SK-N-DZ (cell line): ENCODE results near the gene GNLY.
"Not testable (repeated sequence)": the region's sequence is repeated elsewhere in the genome, so short reads cannot be mapped to it uniquely, and the experiment has no call there.

ENCODE experiments used
- DNase-seq: peaks from one replicate; pipeline ENCODE4 v3.0.0-alpha.2; 2015; ENCODE audit warnings: low spot score

GNLY gene

DNA sequence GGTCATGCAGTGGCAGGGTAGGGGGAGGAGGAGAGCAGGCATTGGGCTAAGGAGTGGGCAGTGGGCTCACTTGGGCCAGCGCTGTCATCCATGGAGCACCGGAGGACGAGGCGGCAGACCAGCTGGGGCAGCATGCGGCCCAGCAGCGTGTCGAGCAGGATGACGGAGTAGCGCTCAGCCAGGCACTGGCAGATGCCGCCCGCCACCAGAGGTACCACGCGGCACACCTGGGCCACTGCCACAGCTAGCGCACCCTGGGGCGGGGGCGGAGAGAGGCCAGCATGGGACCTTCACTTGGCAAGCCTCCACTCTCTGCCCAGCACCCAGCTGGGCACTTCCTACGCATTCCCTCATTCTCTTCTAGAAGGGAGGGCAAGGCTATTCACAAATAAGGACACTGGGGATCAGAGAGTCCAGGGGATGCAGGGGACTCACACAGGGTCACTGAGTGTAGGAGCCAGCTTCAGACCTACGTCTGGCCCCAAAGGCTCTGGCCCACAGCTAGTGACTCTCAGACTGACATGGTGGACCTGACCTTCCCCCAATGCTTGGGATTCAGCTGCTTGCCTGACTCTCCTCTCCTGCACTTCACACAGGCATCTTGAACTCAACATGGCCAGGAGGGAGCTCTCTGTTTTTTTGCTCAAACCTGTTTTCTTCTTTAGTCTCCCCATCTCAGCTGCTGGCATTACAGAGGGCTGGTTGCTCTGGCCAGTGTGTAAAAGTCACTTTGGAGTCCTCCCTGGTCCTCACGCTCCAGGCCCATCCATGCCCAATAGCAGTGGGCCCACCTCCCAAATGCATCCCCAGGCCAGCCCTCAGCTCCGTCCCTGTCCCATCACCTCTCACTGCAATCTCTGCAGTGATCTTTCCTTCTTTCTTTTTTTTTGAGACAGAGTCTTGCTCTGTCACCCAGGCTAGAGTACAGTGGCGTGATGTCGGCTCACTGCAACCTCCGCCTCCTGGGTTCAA lies 30.3 kb upstream of the GNLY start:
- no peak for DNase-seq

DNA sequence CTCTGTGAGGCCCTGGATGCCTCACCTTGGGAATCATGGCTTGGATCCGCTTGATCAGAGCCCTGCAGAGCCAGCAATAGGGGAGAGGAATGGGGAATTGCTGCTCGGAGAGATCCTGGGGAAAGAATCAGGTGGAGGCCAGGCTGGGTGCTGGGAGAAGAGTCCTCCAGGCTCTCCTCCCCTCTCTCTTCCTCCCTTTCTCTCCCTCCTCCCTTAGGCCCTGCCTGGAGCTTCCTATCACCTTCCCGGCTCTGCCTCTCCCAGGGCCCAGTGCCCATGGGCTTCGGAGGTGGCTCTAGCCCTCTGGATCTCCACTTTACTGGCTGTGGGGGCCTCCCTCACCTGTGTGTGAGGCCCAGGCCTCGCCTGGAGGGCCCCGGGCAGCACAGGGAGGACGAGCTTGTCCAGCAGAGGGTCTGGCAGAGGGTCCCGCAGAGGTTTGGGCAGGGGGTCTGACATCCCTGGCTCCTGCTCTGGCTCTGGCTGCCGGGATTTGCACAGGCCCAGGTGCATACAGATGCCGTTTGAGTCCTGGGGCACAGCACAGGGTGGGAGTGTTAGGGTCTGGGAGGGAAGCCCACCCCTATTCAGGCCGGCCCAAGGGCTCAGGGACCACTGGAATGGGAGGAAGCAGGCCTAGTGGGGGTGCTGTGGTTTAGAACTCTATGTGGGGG lies 28.8 kb upstream of the GNLY start:
- no peak for DNase-seq

DNA sequence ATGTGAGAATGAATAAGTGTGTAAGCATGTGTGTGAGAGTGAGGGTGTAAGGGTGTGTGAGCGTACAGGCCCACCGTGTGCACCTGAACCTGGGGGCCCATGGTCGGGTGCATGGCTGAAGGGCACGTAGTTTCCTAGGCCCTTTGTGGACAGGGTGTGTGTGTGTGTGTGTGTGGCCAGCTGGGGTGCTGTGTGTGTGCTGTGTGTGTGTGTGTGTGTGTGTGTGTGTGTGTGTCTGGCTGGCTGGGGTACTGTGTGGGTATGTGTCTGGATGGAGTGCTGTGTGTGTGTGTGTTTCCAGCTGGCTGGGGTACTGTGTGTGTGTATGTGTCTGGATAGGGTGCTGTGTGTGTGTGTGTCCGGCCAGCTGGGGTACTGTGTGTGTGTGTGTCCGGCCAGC lies 28.1 kb upstream of the GNLY start:
- DNase-seq: no peak

DNA sequence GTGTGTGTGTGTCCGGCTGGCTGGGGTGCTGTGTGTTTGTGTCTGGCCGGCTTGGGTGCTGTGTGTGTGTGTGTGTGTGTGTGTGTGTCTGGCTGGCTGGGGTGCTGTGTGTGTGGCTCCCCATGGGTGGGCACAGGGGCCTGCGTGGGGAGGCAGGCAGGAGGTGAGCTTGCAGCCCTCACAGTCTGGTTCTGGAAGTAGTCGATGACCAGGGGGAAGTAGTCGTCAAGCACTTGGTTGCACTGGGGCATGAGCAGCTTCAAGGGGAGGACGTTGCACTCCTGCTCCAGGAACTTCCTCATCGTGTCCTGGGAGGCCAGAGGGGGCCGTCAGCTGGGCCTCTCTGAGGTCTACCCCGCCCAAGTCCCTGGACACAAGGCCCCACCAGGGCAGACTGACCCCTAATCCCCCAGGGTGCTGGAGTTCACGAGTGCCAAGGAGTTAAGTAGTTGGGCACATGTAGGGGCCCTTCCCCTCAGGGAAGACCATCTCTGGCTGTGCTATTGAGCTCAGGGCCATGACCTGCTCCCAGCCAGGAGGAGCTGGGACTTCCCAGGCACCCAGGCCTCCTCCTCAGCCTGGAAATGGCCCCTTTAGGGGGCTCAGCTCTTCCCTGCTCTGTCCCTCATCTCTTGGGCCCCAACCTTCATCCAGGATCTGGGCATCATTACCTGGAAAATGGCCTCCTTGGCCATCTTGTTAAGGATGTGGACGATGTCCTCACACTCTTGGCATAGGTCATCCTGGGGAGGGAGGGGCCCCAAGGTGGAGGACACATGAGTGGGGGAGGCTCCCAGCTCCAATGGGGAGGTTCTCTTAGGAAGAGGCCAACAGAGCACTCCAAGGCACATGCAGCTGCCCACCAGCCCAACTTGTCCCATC lies 27.5 kb upstream of the GNLY start:
- no peak for DNase-seq

DNA sequence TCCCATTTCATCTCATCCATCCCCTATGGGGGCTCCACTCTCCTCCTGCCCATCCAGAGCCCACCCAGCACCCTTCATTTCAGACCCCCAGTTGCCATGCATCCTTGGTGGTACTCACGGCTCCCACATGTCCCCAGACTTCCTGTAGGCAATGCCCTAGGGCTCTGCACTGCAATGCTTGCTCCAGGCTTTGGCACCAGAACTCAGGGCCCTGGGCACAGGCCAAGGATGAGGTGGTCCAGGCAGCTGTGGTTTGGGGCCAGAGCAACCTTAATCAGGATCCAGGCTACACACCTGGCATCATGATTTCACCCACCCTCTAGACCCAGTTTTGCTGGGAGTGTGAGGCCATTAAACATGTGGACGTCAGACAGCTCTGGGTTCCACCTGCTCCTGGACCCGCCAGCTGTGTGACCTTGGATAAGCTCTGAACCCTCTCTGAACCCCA lies 26.6 kb upstream of the GNLY start:
- DNase-seq: no peak

DNA sequence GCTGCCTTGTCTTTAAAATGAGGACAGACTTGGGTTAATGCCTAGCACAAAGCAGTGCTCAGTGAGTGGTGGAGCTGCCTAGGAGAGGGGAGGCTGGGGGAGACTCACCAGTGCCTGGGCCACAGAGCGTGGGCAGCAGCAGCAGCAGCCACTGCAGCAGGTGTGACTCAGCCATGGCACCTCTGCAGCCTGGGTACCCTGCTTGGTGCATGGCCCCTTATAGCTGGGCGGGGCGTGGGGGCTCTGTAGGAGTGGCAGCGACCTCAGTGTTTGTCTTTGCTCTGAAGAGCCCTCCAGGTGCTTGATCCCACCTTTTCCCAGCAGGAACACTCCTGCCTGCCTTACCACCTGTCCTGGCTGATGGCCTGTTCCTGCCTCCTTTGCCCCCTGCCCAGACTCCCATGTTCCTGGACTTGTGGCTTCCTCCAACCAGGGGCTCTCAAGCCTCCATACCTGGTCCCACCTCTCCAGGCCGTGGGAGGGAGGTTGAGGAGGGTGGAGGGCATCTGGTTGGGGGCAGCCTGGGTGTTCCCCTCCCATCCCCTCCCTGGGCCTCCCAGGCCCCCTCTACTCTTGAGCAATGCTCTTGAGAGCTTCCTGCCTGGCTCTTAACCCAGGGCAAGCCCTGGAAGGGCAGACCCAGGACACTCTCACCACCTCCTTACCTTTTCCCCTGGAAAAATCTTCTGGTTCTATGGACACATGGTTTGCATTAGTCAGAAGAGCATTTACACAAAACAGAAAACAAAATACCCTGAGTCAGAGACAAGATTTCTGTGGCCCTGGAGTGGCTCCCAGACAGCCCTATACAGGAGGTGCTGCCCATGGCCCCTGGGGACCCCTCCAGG lies 25.9 kb upstream of the GNLY start, which contains the start of gene SFTPB:
Gene SFTPB (minus strand): TSS at position 191 of the 848 bp plus-strand sequence. CDS start 16 bp downstream, at position 175.
- DNase-seq: no peak

DNA sequence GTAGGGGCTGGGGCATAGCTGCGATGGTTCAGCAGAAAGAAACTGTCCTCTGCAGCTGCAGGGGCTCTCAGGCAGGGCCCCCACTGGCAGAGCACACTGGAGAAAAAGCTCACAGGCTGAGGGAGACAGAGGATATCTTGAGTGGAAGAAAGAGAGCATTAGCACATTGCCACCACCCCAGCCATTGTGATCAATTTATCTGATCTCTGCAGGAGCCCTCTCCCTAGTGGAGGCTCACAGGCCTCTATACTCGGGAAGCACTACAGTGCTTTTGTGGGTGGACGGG lies 25.4 kb upstream of the GNLY start:
- no peak for DNase-seq

DNA sequence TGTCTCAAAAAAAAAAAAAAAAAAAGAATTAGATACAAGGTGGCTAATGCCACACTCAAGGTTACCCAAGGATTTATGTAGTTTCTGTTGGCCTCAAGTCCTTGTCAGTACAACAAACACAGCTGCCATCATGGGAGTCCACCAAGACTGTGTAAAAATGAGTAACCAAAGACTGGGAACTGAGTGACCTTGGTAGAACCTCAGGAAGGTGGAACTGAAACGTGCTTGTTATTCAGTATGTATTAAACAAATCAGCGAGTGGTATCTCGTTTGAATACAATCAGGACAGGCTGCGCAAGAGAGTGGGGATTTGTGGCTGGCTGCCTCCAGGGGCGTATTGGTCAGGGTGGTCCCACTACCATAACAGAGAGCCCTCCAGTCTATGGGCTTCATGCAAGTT lies 24.6 kb upstream of the GNLY start:
- DNase-seq: no peak

DNA sequence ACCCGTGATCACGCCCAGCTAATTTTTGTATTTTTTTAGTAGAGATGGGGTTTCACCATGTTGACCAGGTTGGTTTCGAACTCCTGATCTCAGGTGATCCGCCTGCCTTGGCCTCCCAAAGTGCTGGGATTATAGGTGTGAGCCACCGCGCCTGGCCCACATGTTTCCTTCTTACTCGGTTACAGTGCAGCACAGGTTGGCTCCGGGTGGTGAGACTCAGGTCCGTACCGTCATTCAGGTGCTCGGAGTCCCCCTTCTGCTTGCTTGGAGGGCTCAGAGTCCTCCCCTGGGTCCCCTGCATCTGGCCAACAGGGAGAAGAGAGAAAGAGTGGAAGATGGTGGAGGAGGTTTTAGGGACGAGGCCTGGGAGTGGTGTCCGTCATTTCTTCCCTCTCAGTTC lies 23.7 kb upstream of the GNLY start:
- DNase-seq: not testable (repeated sequence)

DNA sequence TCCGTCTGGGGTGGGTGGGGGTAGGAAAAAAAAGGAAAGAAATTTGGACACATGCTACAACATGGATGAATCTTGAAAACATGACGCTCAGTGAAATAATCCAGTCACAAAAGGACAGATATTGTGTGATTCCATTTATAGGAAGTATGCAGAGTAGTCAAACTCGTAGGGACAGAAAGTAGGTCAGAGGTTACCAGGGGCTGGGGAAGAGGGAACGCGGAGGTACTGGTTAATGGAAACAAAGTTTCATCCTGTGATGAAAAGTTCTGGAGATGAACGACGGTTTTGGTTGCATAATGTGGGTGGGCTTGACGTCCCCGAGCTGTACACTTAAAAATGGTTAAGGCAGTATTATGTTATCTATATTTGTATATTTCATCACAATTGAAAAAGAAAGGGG lies 21.7 kb upstream of the GNLY start:
- no peak for DNase-seq

DNA sequence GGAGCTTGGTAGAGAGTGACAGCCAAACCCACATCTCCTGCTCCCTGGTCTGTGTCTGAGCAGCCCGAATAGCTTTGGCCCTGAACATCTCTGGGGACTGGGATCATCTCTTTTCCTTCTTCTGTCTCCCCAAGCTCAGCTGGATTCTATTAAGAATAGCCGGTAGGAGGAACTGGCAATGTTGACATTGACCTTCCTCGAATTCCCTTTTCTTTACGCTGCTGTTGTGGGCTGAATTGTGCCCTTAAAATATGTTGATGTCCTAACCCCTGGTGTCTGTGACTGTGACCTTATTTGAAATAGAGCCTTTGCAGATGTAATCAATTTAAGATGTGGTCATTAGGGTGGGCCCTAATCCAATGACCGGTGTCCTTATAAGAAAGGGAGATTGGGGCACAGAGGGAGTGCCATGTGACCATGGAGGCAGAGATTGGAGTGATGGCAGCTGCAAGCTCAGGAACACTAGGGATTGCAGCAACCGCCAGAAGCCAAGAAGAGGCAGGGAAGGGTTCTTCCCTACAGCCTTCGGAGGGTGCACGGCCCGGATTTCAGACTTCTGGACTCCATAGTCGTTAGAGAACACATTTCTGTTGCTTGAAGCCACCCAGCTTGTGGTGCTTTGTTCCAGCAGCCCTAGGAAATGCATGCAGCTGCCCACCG lies 20.3 kb upstream of the GNLY start:
- no peak for DNase-seq

DNA sequence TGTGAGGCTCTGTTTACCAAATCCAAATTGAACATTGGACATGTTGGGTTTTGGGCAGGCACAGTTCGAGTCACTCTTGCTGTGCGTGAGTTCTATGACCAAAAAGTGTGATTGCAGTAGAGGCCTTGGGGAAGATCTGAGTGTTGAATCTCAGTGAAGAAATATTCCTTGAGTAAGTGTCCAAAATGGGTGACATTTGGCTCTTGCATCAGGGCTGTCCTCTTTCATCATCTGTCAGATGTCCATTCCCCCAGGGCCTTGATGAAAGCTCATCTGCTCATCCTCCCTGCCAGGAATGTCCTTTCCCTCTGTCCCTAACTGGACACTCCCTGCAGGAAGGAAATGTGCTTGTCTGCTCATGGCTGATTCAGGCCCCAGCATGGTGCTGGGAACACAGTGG lies 19.7 kb upstream of the GNLY start:
- no peak for DNase-seq

DNA sequence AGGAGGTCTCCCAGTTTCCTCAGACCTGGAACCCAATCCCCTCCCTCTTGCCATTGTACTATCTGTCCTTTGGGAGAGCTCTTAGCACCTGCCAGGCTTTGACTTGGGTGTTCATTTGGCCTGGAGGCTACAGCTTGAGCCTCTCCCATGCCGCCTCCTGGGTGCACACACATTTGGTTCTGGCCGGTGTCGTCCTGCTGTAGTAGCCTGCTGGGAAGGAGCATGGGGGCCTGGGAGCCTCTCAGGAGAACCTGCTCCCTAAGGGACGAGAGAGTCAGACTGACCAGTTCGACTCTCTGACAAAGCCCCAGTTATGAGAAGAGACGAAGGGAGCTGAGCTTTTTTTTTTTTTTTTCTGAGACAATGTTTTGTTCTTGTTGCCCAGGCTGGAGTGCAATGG lies 18.7 kb upstream of the GNLY start:
- no peak for DNase-seq

DNA sequence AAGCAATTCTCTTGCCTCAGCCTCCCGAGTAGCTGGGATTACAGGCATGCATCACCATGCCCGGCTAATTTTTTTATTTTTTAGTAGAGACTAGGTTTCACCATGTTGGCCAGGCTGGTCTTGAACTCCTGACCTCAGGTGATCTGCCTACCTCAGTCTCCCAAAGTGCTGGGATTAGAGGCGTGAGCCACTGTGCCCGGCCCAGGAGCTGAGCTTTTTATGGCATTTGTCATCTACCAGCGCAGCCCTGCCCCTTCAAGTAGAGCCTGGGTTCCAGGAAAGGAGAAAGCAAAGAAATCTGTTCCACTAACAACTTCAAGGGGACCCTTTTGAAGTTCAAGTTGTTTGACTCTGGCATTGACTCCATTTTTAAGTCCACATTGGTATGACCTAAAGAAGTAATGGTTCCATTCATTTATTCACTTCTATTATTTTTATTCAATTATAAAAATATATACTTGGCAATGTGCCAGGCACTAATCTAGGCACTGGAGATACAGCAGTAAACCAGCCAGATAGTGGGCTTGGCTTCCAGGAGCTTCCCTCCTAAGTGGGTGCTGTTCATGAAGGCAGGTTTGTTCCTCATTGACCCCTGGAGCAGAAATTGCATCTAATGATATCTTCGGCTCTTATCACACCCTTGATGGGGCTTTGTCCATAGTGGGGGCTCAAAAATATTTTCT lies 18.2 kb upstream of the GNLY start:
- DNase-seq: no peak

DNA sequence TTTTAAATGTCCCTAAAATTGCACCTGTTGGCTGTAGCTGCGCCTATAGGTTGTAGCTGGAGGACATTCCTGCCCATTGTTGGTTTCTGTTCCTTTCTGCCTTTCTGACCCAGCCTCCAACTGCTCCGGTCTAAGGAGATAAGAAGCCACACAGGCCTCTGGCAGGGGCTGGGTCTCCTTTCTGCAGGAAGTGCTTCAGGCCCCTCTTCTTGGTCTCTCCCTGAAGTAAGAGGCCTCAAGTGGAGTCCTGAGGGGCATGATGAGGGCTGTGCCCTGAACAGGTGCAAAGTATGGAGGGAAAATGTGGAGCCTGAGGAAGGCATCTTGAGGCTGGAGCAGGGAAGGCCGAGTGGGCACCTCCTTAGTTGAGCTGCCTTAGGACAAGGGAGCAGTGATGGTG lies 15.8 kb upstream of the GNLY start:
- DNase-seq: no peak

DNA sequence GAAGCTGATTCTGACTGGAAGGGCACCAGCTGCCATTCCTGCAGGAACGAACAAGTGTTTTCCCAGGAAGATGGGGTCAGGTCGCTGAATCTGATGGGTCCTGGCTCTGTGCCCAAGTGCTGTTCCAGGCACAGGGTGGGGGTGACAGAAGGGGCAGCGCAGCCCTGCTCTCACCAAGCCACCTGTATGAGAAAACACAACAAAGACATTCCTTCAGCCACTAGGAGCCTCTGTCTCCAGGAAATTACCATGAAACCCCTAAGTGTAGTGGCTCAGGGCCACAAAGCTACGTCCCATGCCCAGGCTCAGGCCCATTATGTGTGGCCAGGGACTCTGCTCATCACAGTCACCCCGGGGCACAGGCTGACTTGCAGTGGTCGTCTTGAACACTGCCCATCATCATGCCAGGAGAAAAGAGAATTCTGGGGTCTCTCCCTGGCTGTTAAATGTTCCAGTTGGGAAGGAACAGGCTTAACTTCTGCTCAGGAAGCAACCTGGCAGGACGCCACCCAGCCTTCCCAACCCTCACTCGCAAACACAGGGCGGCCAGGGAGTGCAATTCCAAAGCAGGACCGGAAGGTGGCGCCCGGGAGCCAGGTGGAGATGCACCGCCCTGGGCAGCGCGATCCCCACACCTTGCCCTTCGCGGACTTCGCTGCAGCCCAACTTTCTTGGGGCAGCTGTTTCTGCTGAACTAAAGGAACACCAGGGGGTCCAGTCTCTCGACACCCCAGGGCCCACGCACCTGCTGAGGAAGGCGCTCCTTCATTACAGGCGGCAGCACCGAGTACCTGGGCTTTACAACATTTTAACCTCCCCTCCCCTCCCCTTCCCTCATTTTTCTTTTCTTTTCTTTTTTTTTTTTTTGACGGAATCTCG lies 15.1 kb upstream of the GNLY start:
- peak; percentile 60 for DNase-seq

DNA sequence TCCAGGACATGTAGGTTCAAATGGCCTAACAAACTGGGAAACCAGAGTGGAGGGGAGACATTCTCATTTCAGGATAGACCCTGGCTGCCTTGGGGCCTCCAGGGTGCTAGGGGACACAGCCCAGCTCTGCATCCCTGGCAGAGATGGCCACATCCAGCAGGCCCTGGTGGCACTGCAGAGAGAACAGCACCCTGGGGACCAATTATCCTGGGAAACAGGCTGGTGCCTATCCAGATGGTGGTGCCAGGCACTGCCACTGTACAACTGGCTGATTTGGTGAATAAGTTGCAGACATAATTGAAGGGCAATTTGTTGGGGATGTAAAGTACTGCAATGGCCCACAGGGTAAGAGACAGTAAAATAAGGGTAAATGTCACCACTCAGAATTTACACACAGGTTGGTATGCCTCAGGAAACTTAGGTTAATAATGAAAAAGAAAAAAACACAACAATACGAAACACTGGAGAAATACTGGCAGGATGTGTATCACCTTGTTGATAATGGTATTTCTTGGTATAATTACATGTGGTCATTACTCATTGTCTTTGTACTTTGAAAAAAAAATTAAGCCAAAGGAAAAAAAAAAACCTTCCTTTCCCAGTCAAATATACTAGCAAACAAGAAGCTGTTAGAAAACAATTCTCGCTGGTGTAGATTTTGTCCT lies 13.3 kb upstream of the GNLY start:
- DNase-seq: no peak

DNA sequence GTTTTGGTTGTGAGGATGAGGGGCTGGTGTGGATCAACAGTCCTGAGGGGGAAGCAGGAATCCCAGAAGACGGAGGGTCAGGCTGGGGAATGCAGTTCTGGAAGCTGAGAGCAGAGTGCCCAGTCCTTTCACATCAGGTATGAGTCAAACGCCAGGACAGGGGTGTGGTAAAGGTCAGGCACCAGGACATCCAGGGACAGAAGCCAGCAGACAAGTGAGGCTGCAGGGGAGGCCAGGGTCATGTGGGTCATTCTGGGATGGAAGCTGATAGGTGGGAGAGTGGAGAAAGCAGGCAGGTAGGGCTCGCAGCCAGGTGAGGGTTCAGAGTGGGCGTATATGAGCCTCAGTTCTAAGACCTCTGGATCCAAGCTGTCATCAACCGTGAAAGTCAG lies 12.8 kb upstream of the GNLY start:
- no peak for DNase-seq
